ENCODE results near the gene TGFA. TPM values are rescaled to one million over a fixed set of nuclear protein-coding genes. Genes with fewer than 3 reads are reported as not detected.

Gene TGFA
- total RNA-seq, 1 donor from 2014 or later, result not detected

GRCh38 chr2:70473101-70473722, 80.4 kb downstream of the TGFA start:
- H3K4me2 ChIP-seq, result no peak overlapping the region
- H3K4me3 Mint-ChIP-seq, result no peak overlapping the region
- H3K36me3 Mint-ChIP-seq, result no peaks in the 10 kb centered on the region

GRCh38 chr2:70472221-70472890, 81.3 kb downstream of the TGFA start:
- Mint-ChIP-seq H3K27me3 (ENCODE audit: insufficient read depth, low read depth) (peaks cover 2% of the 10 kb centered on the region), H3K4me1 (peaks cover 5% of the 10 kb centered on the region), H3K9me3 (no peaks in the 10 kb centered on the region), H3K27ac (no peak overlapping the region), H3K4me3 (no peak overlapping the region), H3K36me3 (no peaks in the 10 kb centered on the region)
- H3K9ac ChIP-seq, result no peak overlapping the region
- H3K36me3 ChIP-seq, result no peaks in the 10 kb centered on the region
- H3K4me1 ChIP-seq, result peaks cover 19% of the 10 kb centered on the region
- H3K27ac ChIP-seq, result no peak overlapping the region
- peak; percentile 31 for DNase-seq (ENCODE audit: low spot score)
- H4K20me1 ChIP-seq (ENCODE audit: low read depth), result no peaks in the 10 kb centered on the region
- TF ChIP-seq EZH2 (IDR thresholded peaks at IDR 0.05), result no peak
- peaks cover 4% of the 10 kb centered on the region for H3F3A ChIP-seq (ENCODE audit: low read depth)
- no peaks in the 10 kb centered on the region for H3K79me2 ChIP-seq (ENCODE audit: low read depth)
- no peaks in the 10 kb centered on the region for H3K9me3 ChIP-seq (ENCODE audit: low read depth)
- peak overlapping the region; percentile 14 for H3K4me2 ChIP-seq
- no peak overlapping the region for H2AFZ ChIP-seq (replicated peaks)
- no peak overlapping the region for H3K4me3 ChIP-seq
- no peaks in the 10 kb centered on the region for H3K27me3 ChIP-seq

More at GRCh38 chr2:70473101-70473722, 80.4 kb downstream of the TGFA start:
- TF ChIP-seq EZH2phosphoT487 (IDR thresholded peaks at IDR 0.05) (no peak), EZH2 (IDR thresholded peaks at IDR 0.05) (no peak), CTCF (IDR thresholded peaks at IDR 0.05) (no peak)
- no peaks in the 10 kb centered on the region for H3K9me3 Mint-ChIP-seq
- Histone ChIP-seq H3K27ac (no peak overlapping the region), H3K36me3 (no peaks in the 10 kb centered on the region), H3F3A (ENCODE audit: low read depth) (peaks cover 8% of the 10 kb centered on the region), H3K4me3 (no peak overlapping the region), H3K4me1 (peaks cover 24% of the 10 kb centered on the region), H3K9me3 (ENCODE audit: low read depth) (no peaks in the 10 kb centered on the region), H3K79me2 (ENCODE audit: low read depth) (no peaks in the 10 kb centered on the region), H2AFZ (replicated peaks) (no peak overlapping the region), H3K9ac (no peak overlapping the region), H3K27me3 (no peaks in the 10 kb centered on the region), H4K20me1 (ENCODE audit: low read depth) (no peaks in the 10 kb centered on the region)
- peaks cover 7% of the 10 kb centered on the region for H3K4me1 Mint-ChIP-seq
- peaks cover 2% of the 10 kb centered on the region for H3K27me3 Mint-ChIP-seq (ENCODE audit: insufficient read depth, low read depth)
- H3K27ac Mint-ChIP-seq, result no peak overlapping the region
- DNase-seq (ENCODE audit: low spot score), result no peak

GRCh38 chr2:70471129-70471528, 82.5 kb downstream of the TGFA start:
- no peak overlapping the region for H3K4me3 ChIP-seq
- H3K27me3 Mint-ChIP-seq (ENCODE audit: insufficient read depth, low read depth), result peaks cover 2% of the 10 kb centered on the region
- TF ChIP-seq EZH2 (IDR thresholded peaks at IDR 0.05) (no peak), EZH2phosphoT487 (IDR thresholded peaks at IDR 0.05) (no peak), CTCF (IDR thresholded peaks at IDR 0.05) (no peak)
- no peaks in the 10 kb centered on the region for H3K36me3 ChIP-seq
- no peak for DNase-seq (ENCODE audit: low spot score)
- H3K79me2 ChIP-seq (ENCODE audit: low read depth), result no peaks in the 10 kb centered on the region
- H3K27ac Mint-ChIP-seq, result no peak overlapping the region
- H3K36me3 Mint-ChIP-seq, result no peaks in the 10 kb centered on the region
- no peak overlapping the region for H2AFZ ChIP-seq (replicated peaks)
- peaks cover 5% of the 10 kb centered on the region for H3K4me1 Mint-ChIP-seq
- H3K9me3 Mint-ChIP-seq, result no peaks in the 10 kb centered on the region
- no peaks in the 10 kb centered on the region for H4K20me1 ChIP-seq (ENCODE audit: low read depth)
- H3K27ac ChIP-seq, result no peak overlapping the region
- H3K4me3 Mint-ChIP-seq, result no peak overlapping the region
- no peak overlapping the region for H3K9ac ChIP-seq
- no peak overlapping the region for H3K4me2 ChIP-seq
- H3K27me3 ChIP-seq, result no peaks in the 10 kb centered on the region
- H3K4me1 ChIP-seq, result peaks cover 17% of the 10 kb centered on the region
- H3K9me3 ChIP-seq (ENCODE audit: low read depth), result no peaks in the 10 kb centered on the region
- peaks cover 4% of the 10 kb centered on the region for H3F3A ChIP-seq (ENCODE audit: low read depth)

- Histone ChIP-seq H3K4me1 (peaks cover 17% of the 10 kb centered on the region), H3K27ac (no peak overlapping the region), H4K20me1 (ENCODE audit: low read depth) (no peaks in the 10 kb centered on the region), H3K27me3 (no peaks in the 10 kb centered on the region), H3K9me3 (ENCODE audit: low read depth) (no peaks in the 10 kb centered on the region), H3K9ac (no peak overlapping the region), H3K79me2 (ENCODE audit: low read depth) (no peaks in the 10 kb centered on the region), H3K4me3 (no peak overlapping the region), H3F3A (ENCODE audit: low read depth) (peaks cover 4% of the 10 kb centered on the region), H3K4me2 (no peak overlapping the region), H3K36me3 (no peaks in the 10 kb centered on the region), H2AFZ (replicated peaks) (no peak overlapping the region)
- TF ChIP-seq EZH2 (IDR thresholded peaks at IDR 0.05) (no peak), EZH2phosphoT487 (IDR thresholded peaks at IDR 0.05) (no peak), CTCF (IDR thresholded peaks at IDR 0.05) (no peak)
- H3K9me3 Mint-ChIP-seq, result no peaks in the 10 kb centered on the region
- peaks cover 2% of the 10 kb centered on the region for H3K27me3 Mint-ChIP-seq (ENCODE audit: insufficient read depth, low read depth)
- H3K36me3 Mint-ChIP-seq, result no peaks in the 10 kb centered on the region
- H3K4me1 Mint-ChIP-seq, result peaks cover 5% of the 10 kb centered on the region
- no peak overlapping the region for H3K4me3 Mint-ChIP-seq
- DNase-seq (ENCODE audit: low spot score), result no peak
- no peak overlapping the region for H3K27ac Mint-ChIP-seq
These were observed 83.7 kb downstream of the TGFA start for GRCh38 chr2:70469961-70470360.
